GM23338 (cell line): ENCODE measurements around the gene DIO3. TPM values are rescaled to one million over a fixed set of nuclear protein-coding genes. Genes with fewer than 3 reads are reported as not detected.

Source experiments
- REST ChIP-seq: IDR thresholded peaks from one replicate; pipeline ENCODE4 v1.6.1; 2018; ENCODE audit warnings: antibody characterized with exemption; ENCODE audit not compliant: unreplicated experiment
- ZNF331 ChIP-seq: fragments of 250-450 bp; sonication (Bioruptor Pico); IDR thresholded peaks from 2 replicates; pipeline ENCODE4 v1.5.0; 2020; ENCODE audit warnings: low read depth, mild to moderate bottlenecking, moderate library complexity
- ZNF462 ChIP-seq: fragments of 250-450 bp; sonication (Bioruptor Pico); IDR thresholded peaks from 2 replicates; pipeline ENCODE4 v1.5.0; 2020; ENCODE audit warnings: mild to moderate bottlenecking, moderate library complexity
- polyA plus RNA-seq: library from polyadenylated mRNA; unstranded; fragments of >200 nt; fragmentation: Nextera tagmentation; extraction: Ambion mirVana; gene quantifications from 2 replicates; pipeline ENCODE4 v1.2.1, GENCODE V29; 2016
- total RNA-seq: library from RNA; depleted of rRNA; stranded (reverse); fragments of >200 nt; shearing (Covaris generic); gene quantifications from 2 replicates; pipeline ENCODE4 v1.2.3, GENCODE V29; 2014
- TF ChIP-seq, protein P1 (sequence below), 2 experiments: fragments of 200-600 bp in 1 of 2; sonication (generic) in 1 of 2; conservative IDR thresholded peaks; 2 replicates each; pipeline versions ENCODE4 v1.5.1 to v1.6.1; 2016 to 2017; ENCODE audit warnings: antibody characterized with exemption in 2 of 2, low read depth in 2 of 2, mild to moderate bottlenecking in 2 of 2, moderate library complexity in 1 of 2

The DIO3 gene
- total and polyA plus RNA-seq, 2 experiments from 2014 or later: 0.10 to 0.28 TPM

DNA sequence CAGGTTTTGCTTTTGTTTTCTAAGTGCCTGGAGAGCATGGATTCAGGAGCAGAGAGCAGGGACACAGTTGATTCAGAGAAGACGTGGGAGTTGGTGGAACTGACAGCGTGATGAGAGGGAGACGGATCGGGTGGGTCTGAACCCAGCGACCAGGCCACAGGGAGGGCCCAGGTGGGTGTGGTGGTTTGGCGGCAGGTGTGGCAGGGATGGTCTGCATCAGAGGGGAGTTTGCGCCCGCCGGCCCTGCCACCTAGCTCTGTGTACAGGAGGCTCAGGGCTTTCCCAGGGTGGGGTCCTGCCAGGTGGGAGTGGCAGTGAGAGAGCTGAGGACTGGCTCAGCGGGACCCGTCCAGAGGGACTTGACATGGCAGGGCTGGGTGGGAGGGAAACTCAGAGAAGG is 33.3 kb upstream of the DIO3 start (continued):
- TF ChIP-seq ZNF462 (no peak), ZNF331 (CRISPR knock-in tag) (no peak), REST (no peak)
- TF ChIP-seq, protein P1, sequence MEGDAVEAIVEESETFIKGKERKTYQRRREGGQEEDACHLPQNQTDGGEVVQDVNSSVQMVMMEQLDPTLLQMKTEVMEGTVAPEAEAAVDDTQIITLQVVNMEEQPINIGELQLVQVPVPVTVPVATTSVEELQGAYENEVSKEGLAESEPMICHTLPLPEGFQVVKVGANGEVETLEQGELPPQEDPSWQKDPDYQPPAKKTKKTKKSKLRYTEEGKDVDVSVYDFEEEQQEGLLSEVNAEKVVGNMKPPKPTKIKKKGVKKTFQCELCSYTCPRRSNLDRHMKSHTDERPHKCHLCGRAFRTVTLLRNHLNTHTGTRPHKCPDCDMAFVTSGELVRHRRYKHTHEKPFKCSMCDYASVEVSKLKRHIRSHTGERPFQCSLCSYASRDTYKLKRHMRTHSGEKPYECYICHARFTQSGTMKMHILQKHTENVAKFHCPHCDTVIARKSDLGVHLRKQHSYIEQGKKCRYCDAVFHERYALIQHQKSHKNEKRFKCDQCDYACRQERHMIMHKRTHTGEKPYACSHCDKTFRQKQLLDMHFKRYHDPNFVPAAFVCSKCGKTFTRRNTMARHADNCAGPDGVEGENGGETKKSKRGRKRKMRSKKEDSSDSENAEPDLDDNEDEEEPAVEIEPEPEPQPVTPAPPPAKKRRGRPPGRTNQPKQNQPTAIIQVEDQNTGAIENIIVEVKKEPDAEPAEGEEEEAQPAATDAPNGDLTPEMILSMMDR (conservative IDR thresholded peaks at IDR 0.05; ENCODE audit: low read depth in 2 of 2): no peak
